Thyroid gland (tissue), 4 donors: Measurements from ENCODE around the gene PANK3. TPM values are rescaled to one million over a fixed set of nuclear protein-coding genes. Genes with fewer than 3 reads are reported as not detected.

Source experiments
- DNase-seq, 2 donors: peaks; one replicate each; pipeline ENCODE4 v3.0.0-alpha.2; 2019
- H3K27ac ChIP-seq, 3 donors: fragments of 200-600 bp; sonication (generic); 1 replicate in 2 of 3; 2 replicates in 1 of 3; pipeline ENCODE4 v1.5.1; 2016 to 2019; ENCODE audit warnings: mild to moderate bottlenecking in 1 of 3, moderate library complexity in 1 of 3
- H3K27me3 ChIP-seq: fragments of 200-600 bp; sonication (generic); one replicate; pipeline ENCODE4 v1.5.1; 2019
- H3K36me3 ChIP-seq, 2 donors: fragments of 200-600 bp; sonication (generic); one replicate each; pipeline ENCODE4 v1.5.1; 2016 to 2019
- H3K4me1 ChIP-seq, 2 donors: fragments of 200-600 bp; sonication (generic); one replicate each; pipeline ENCODE4 v1.5.1; 2017 to 2019
- H3K4me3 ChIP-seq, 3 donors: fragments of 200-600 bp; sonication (generic); replicated peaks in 1 of 3; 1 replicate in 2 of 3; 2 replicates in 1 of 3; pipeline ENCODE4 v1.5.1; 2016; ENCODE audit warnings: mild to moderate bottlenecking in 1 of 3
- H3K9me3 ChIP-seq: fragments of 200-600 bp; sonication (generic); one replicate; pipeline ENCODE4 v1.5.1; 2017
- POLR2A ChIP-seq, 2 donors: fragments of 450-650 bp; IDR thresholded peaks; one replicate each; pipeline ENCODE4 v1.6.1; 2017; ENCODE audit warnings: antibody characterized with exemption in 2 of 2, mild to moderate bottlenecking in 2 of 2, moderate library complexity in 1 of 2
- WGBS, 2 donors: methylation state at CpG; one replicate each; pipeline ENCODE4 v1.1.5; 2017; 5-methylcytosine and 5-hydroxymethylcytosine counted together
- intact Hi-C: fragments of 100-400 bp; cut with DNase I; formaldehyde crosslinking; loops from one replicate; pipeline ENCODE4 v1.15.1; 2023
- microRNA-seq: library from miRNA; unstranded; fragments of <30 nt; microRNA quantifications from one replicate; pipeline ENCODE4, GENCODE V29; 2016
- small RNA-seq: library from RNA; depleted of rRNA; stranded (forward); fragments of <200 nt; gene quantifications from one replicate; pipeline ENCODE3, GENCODE V24; 2016
- total RNA-seq, 4 donors: library from RNA; depleted of rRNA; stranded (reverse); fragments of >200 nt; gene quantifications; one replicate each; pipeline ENCODE4 v1.2.3, GENCODE V29; 2016
- TF ChIP-seq, protein P1 (sequence below), 6 experiments: fragments of 200-600 bp in 3 of 6; fragments of 450-650 bp in 3 of 6; sonication (generic) in 3 of 6; IDR thresholded peaks; one replicate each; pipeline ENCODE4 v1.5.1; 2016 to 2019; ENCODE audit warnings: antibody characterized with exemption in 6 of 6, mild to moderate bottlenecking in 2 of 6, inconsistent platforms in 1 of 6, moderate library complexity in 1 of 6

The PANK3 gene
- total RNA-seq, 4 donors from 2014 or later: 38.7 to 73.8 (median 49.3) TPM

DNA sequence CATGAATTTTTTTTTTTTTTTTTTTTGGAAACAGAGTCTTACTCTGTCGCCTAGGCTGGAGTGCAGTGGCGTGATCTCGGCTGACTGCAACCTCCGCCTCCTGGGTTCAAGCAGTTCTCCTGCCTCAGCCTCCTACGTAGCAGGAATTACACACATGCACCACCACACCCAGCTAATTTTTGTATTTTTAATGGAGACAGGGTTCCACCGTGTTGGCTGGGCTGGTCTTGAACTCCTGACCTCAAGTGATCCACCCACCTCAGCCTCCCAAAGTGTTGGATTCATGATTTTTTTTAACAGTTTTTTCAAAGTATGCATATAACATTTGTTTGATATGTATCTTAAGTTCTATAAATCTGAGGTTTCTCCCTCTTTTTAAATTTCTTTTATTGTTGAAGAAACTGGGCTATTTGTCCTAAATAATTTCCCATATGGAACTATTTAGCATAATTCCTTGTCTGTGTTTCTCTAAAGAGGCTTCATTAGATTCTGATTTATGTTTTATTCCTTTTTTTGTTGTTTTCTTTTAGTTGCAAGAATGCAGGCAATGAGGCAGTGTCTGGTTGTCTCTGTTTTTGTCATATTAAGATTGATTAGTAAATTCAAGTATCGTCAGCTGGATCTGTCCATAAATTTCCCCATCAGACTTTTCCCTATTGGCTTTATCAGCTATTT, 76.5 kb downstream of the PANK3 start:
- no peak overlapping the region for H3K4me3 ChIP-seq
- no peak overlapping the region for H3K27ac ChIP-seq
- no peaks in the 10 kb centered on the region for H3K9me3 ChIP-seq
- no peaks in the 10 kb centered on the region for H3K4me1 ChIP-seq
- 87 to 95% methylated on average over 7 of the region's 7 CpGs for WGBS, 2 donors
- peaks cover 41 to 46% of the 10 kb centered on the region in 2 donors for H3K36me3 ChIP-seq
- DNase-seq: no peak
- no peaks in the 10 kb centered on the region for H3K27me3 ChIP-seq
- intact Hi-C loops: no loop called here
- TF ChIP-seq, protein P1, sequence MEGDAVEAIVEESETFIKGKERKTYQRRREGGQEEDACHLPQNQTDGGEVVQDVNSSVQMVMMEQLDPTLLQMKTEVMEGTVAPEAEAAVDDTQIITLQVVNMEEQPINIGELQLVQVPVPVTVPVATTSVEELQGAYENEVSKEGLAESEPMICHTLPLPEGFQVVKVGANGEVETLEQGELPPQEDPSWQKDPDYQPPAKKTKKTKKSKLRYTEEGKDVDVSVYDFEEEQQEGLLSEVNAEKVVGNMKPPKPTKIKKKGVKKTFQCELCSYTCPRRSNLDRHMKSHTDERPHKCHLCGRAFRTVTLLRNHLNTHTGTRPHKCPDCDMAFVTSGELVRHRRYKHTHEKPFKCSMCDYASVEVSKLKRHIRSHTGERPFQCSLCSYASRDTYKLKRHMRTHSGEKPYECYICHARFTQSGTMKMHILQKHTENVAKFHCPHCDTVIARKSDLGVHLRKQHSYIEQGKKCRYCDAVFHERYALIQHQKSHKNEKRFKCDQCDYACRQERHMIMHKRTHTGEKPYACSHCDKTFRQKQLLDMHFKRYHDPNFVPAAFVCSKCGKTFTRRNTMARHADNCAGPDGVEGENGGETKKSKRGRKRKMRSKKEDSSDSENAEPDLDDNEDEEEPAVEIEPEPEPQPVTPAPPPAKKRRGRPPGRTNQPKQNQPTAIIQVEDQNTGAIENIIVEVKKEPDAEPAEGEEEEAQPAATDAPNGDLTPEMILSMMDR (IDR thresholded peaks at IDR 0.05): no peak
- TF ChIP-seq POLR2A (IDR thresholded peaks at IDR 0.05): no peak

Small RNAs within 50 kb of the gene (microRNA-seq; reads per million reads assigned to microRNA genes)
- not detected for gene MIR103A1
- not detected for gene MIR103B1

Small RNAs within 50 kb of the gene (small RNA-seq; reads per million reads assigned to genes)
- gene MIR103A1: 0.85 reads per million

Other genes starting within 250 kb of the PANK3 start
- 10 to 100 TPM; 72.2 to 87.9 (median 74.2) TPM for gene RARS1, start 92.9 kb downstream of the PANK3 start, total RNA-seq
- gene FBLL1, start 50.1 kb downstream of the PANK3 start, total RNA-seq: not detected